Daoy (cell line): ENCODE measurements around the gene MAT1A. TPM values are rescaled to one million over a fixed set of nuclear protein-coding genes. Genes with fewer than 3 reads are reported as not detected.

Source experiments
- DNase-seq: peaks from one replicate; pipeline ENCODE4 v3.0.0-alpha.2; 2015; ENCODE audit warnings: low read depth
- total RNA-seq: library from RNA; depleted of rRNA; stranded (reverse); fragments of >200 nt; shearing (Covaris generic); gene quantifications from 2 replicates; pipeline ENCODE4 v1.2.3, GENCODE V29; 2014

The MAT1A gene
- total RNA-seq, 1 experiment from 2014 or later, result 0.29 TPM

DNA sequence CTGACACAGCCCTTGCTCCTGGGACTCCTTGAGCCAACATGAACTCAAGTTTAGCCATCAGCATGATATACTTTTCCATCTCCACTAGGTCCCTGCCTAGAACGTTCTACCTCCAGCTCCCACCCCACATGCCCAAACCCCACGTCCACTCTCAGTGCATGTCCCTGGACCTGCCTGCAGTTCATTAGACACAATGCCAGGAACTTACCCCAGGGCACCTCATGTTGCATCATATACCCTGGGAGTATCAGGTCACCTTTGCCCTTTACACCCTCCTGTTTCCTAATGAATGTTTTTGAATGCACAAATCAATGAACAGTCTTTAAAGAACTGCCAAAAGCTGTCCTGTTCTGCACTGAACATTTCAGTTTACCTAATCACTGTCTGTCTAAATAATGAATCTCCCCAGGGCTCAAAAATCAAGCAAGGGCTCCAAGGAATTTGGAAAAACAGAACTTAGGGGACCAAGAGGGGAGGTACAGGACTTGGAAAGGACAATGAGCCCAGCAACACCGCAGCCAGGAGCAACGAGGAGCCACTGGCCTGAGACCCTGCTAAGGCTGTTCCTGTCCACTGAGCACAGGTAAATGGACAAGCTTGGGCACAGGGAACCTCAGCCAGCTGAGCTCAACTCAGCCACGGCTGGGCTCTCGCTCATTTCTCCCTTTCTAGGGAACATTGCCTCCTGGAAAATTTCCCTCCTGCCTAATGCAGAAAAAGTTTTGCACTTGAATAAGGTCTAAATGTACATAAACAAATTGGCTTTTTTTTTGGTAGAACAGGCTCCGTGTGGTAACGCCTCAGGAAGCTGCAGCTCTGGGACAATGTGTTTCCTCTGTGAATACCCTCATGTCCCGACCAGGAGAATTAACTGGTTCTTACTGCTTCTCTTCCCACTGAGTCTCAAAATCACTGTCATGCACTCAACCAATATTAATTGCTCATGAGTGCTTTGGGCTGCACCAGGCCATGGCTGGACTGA is 7.4 kb downstream of the MAT1A start:
- no peak for DNase-seq

DNA sequence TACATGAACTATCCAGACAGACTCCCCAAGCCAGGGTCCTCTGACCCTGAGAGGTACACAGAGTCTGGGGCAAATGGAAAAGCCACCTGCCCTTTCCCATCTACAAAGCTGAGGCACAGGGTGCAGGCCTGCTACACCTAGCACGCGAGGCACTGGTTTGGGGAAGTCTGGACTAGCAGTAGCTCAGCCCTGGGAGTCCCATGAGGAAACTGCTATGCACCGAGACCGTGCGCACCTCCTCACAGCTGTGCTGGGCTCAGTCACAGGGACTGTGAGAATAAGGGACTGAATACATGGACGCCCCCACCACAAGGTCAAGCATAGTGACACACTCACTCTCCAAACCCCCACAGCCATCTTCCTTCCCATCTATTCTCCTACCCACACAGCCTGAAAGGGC is 8.2 kb downstream of the MAT1A start:
- no peak for DNase-seq

DNA sequence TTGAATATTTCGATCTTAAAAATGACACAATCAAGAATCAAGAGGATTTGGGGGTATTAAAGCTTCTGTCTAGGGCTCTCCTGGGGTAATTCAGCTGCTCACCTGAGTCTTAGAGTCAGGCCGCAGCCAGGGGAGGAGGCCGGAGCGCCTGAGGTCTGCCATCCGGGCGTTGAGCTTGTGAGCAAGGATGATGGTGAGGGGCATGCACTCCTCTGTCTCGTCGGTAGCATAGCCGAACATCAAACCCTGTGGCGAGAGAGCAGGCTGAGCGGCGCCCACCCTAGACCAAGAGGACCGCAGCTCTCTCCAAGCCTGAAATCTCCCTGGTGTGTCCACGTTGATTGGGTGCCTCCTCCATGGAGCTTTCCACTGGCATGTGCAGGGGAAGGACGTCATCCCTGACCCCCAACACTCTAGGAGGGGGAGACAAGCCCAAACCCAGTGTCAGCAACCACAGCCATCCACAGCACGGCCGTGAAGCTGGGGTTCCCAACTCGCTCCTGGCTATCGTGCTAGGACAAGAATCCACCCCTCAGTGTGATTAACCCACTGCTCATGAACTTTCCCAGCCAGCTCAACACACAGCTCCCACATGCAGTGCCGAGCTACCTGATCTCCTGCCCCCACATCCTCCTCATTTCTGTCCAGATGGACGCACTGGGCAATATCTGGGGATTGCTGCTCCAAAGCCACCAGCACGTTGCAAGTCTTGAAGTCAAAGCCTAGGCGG is 9.2 kb downstream of the MAT1A start:
- DNase-seq, result no peak

DNA sequence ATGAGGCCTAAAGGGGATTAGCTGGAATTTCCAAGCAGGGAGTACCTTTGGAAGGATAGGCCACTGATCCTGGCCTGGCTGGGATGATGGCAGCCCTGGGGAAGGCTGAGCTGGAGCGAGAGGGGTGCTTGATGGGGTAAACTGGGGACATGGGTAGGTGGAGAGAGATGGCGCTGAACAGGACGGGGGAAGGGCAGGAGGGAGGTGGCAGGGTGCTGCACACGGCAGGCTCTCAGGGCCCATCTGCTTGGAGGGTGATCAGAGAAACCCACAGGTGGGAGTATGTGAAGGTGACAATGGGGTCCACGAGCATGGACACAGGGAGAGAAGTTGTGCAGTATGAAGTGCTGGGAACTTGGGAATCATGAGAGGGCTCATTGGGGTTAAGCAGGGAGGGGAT is 10.3 kb downstream of the MAT1A start:
- DNase-seq, result no peak

DNA sequence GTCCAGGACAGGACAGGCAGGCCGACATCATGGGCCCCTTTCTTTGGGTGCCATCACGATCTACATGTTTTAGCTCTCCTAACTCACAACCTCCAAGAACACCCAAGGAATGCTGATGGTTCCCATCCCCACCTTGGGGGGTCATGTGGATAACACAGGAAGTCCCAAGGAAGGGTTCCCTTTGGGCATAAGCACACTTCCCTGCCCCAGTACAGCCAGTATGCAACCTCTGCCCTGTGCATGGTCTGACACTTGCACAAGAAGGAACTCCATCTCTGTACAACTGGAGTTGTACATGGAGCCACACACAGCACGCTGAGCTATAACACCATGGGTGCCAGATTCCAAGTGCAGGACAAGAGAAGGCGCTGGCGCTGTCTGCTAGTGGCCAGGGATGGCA is 11.0 kb downstream of the MAT1A start:
- DNase-seq, result no peak

DNA sequence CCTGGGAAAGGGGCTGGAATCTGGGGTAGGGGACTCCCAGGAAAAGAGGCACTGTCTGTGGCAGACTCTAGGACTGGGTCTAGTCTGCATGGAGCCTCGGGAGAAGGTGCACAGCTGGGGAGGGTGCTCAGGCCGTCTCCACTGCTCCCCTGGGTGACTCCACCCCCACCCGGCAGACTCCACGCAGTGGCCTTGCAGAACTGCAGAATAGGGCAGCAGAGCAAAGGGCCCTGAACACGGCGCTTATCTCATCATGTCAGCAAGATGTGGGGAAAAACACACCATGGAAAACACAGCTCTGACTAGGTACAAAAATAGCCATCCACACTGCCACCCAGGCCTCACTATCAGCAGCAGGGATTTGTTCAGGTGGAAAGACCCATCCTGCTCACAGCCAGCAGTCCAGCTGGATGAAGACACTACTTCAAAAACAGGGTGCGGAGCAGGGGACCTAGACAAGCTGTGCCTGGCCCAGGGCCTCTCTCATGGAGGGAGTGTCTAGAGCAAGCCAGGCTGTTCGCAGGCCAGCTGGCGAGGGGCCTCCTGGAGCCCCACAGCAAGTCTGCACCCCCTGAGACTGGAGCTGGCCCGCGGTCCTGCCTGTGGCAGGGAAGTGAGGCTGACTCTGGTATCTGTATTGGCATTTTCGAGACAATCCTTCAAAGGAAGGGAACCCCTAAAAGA is 11.7 kb downstream of the MAT1A start:
- DNase-seq, result no peak

DNA sequence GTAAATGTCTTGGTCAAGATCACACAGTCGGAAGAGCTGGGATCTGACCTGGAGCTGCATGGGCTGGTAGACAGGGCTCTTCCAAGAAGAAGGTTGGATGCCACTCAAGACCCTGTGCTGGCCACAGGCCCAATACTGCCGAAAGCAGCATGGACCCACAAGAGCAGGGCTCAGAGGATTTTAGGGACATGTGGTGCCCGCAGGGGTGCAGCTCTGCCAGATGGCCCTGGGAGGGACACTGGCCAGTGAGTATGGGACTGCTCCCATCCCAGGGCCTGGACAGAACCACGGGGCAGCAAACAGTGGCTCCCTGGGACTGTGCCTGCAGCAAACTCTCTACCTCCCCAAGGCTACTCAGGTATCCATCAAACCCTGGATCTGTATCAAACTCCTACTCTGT is 12.4 kb downstream of the MAT1A start:
- DNase-seq, result no peak

DNA sequence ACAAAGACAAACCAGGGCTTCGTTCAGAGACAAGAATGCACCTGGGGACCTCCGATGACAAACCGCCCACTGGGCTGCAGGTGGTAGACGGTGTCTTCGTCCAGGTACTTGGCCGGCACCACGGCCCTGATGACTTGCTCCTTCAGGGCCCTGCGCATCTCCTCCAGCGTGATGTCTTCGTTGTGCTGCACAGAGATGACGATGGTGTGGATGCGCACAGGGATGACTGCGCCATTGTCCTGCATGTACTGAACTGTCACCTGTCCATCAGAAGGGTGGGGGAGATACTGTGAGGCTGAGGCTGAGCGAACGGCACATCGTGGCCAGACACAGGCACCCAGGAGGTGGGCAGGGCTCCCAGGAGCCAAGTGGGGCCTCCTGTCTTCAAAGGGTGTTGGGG is 13.1 kb downstream of the MAT1A start:
- no peak for DNase-seq

DNA sequence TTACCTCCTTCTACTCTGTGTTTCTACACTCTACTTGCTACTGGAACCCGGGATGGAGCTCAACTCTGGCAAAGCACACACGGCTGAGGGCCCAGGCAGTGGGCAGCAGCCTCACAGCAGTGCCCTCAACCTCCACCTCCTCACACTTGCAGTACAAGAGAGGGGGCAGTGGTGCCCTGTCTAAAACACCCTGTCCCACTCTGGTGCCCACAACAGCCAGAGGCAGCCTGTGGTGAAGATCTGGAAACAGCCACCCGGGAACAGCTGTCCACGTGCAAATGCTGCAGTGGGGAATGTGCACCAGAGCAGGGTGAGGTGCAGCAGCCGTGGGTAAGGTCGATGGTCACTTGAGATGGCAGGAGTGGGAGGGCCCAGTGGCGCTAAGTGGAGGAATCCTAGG is 13.7 kb downstream of the MAT1A start:
- no peak for DNase-seq

DNA sequence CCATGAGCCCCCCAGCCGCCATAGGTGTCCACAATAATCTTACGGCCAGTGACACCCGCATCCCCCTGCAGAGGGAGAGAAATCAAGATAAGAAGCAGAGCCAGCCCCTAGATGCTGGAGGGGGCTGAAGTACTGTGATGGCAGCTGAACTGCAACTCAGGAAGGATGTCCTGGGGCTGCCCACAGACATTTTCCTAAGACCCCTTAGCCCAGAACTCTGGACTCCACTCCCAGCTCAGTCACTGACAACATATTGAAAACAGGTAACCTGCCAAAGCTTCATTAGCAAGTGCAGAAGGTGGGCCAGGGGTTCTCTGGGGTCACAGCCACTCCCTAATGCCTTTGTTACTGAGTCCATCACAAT is 14.3 kb downstream of the MAT1A start:
- DNase-seq, result no peak

DNA sequence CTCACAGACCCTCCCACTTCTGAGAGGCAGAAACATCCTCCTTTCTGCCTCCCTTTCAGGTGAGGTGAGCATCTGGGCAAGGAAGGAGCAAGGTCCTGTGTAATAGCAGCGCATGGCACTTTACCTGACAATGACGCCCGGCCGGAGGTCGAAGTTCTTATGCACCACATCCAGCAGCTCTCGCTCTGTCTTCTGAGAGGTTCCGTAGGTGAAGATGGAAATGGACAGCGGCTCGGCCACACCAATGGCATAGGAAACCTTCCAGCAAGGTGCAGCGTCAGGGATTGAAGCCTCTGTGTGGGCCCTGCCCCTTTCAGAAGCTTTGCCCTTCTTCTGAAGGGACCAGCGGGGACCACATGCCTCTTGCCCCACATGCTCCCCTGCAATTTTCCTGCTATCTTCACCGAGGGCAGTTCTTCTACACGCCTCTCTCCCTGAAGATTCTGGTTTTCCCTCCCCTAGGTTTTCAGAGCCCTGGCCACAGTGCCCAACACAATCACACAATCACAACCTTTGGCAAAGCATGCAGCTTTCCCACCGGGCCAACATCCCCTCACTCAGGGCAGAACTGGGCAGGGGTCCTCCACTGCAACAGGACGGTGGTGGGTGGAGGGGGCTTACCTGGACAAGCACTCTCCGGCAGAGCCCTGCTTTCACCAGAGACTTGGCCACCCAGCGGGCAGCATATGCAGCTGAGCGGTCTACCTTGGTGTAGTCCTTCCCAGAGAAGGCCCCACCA is 14.9 kb downstream of the MAT1A start:
- DNase-seq, result no peak

DNA sequence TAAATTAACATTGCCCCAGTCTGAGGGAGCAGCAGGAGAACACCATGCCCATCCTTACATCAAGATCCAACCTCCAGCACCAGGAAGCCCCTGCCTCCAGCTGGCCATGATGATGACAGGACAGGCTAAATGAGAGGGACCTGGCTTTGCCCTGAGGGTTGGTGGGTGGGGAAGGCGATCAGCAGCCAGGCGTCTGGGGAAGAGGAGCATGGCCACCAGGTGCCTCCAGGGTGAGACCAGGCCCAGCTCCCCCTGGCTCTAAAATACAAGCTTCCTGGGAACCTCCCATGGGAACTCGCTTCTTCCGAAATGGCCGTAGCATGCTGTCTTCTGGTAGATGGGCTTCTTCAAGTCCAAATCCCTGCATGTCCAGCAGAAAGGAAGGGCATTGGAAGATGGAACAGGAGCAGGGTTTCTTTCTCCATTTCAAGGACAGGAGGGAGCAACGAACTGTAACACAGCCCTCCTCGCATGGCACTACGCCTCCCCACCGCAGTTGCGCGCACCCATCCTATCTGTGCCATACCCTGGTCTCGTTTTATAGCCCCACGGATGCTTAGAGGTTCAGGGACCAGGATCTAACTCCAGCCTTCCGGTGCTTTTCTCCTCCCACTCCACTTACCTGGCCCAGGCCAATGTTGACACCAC is 15.8 kb downstream of the MAT1A start:
- no peak for DNase-seq

DNA sequence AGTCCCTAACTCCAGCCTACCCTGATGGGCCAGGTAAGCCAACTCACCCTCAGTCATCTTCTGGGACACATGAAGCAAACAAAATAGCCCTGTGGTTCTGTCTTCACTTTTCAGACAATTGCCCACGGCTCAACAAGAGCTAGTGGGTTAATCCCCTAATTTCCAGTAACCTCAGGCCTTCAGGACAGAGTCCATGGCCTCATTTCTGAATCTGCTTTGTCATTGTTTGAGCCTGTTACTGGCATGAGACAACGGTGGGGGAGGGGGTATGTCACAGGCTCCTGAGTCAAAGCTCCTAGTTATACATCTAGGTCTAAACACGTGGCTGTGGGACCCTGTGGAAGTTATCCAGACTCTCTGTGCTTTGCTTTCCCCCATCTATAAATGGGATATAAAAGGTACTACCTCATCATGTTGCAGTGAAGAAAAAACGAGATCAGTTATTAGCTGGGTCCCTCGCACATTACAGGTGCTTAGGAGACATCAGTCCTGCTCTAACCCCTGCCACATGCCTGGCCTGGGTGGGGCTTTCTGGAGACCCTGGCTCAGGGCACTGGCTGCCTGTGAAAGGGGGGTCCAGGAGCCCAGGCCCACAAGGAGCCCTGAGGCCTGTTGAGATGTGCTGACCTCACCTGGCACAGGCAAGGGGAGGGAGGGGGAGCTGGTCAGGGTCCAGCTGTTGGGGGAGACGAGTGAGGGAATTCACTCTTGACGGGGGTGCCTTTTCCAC is 16.5 kb downstream of the MAT1A start:
- DNase-seq, result no peak

DNA sequence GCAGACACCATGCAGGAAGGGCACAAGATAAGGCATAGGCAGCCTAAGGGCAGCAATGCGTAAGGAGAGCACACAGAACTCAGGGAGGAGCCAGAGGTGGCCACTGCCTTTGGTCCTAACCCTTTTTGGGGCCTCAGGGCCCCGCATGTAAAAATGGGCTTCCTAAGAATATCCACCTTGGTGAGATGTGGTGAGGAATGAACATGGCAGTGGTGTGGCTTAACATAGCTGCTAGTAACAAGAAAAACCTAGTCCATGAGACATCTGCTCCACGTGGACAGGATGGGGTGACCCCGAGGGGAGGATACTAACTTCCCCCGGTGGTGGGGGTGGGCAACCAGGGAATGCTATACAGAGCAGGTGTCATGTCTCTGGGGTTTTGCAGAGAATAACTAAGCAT is 18.0 kb downstream of the MAT1A start:
- DNase-seq, result no peak

DNA sequence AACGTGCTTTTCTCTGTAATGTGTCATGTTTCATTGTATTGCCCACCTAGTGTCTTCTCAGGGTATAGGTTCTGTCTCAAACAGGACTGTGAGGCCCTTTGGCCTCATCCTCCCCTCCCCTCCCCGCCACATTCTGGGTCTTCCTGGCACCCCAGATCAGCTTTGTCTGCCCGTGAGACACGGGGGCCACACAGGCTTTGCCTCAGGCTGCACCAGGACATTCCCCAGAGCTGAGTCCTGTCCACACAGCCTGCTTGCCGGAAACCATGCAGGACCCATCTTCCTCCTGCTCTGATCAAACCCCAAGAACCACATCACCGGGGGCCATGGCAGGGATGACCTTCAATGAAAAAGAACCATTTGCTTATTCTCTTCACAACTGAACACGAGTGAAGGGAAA is 18.6 kb downstream of the MAT1A start:
- DNase-seq, result no peak

DNA sequence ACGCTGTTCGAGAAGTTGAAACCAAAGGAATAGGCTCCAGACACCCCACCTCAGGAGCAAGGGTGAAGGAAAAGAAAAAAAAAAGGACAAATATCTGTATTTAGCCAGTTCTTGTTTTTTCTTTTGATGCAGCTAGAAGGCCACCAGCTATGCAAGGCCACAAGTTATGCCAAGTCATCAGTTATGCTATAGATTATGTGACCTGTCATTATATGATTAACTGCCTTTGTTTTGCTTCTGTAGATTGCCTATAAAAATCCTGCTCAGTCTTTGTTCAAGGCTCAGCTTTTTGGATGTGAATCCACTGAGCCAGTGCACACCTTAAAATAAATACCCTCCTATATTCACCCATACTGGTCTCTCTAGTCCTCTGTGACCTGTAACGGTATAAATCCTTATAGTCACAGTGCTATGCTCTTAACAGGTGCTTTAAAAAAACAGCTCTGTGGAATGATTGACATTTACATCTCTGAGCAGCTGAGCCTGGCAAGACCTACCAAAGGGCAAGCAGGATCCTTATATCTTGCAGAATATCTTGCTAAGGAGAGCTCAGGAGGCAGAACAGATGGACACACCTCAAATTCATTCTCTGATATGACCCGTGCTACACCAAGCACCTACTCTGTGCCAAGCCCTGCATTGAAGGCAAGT is 20.4 kb downstream of the MAT1A start:
- no peak for DNase-seq

DNA sequence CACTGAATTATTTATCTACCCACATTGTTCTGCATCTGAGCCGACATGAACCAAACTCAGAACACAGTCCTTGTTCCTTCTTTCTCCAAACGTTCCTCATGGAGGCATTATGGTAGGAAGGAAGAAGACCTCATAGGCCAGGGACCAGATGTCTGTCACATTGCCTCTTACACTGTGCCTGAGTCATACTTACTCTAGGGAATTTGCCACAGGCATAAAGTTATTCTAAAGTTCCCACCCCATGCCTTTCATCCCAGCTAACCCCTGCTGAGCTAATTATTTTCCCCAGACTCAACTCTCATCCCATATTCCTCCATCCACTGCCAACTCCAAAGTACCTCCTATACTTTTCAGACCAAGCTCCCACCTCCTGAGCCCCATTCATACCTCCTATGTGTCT is 21.2 kb downstream of the MAT1A start:
- peak; percentile 18 for DNase-seq

DNA sequence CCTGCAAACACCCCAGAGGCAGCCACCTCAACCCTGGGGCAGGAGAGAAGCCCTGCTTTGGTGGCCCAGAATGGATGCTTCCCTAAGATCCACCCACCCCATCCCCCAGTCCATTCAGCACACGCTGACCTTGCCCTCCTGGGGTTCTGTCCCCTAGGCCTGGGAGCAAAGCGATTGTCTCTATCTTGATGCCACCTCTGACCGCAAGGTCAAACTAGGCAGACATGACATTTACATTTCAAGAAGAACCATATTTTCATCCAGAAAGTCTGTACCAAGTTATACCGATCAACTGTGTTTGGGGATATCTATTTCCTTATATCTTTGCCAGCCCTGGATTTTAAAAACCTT is 23.0 kb downstream of the MAT1A start:
- DNase-seq, result no peak

DNA sequence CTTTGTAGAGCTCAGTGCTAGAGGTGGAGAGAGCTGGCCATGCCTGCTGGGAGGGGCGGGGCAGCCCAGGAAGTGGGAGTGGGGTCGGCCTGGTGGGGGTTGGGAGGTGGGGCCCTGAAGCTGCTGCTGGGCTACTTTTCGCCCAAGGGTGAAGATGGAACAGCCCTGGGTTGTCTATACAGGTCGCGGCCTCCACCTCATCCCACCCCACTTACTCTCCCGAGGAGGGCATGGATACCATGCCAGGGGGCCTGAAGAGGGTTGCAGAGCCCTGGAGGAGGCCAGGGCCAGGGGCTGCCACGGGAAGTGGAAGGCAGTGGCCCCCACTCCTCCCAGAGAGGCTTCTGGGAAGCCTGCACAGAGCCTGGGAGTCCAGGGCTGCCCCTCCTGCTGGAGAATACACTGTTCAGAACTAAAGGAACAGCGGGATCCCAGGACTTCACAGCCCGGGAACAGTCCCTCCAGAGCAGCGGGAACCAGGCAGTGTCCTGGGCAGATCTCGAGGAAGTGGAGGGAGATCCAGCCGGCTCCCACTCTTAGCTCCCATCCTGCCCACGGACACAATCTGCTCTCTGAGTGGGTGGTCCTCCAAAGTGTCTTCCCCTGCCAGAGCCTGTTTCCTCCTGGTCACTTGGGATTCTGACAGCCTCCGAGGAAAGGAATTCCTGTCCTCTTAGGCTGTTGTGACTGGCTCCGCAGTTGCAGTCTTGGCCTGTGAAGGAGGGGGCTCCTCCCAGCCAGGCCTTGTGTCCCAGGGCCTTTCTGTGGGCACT is 23.5 kb downstream of the MAT1A start:
- DNase-seq, result no peak
